Right ventricle myocardium superior (tissue), 1 donor: ENCODE measurements around the gene GABARAP. TPM values are rescaled to one million over a fixed set of nuclear protein-coding genes. Genes with fewer than 3 reads are reported as not detected.

Experiments used
- ATAC-seq: fragments of 200-7000 bp; cut with Tn5 transposase; one replicate; pipeline ENCODE4 v1.9.1; 2020; ENCODE audit warnings: mild to moderate bottlenecking; ENCODE audit not compliant: poor library complexity
- DNase-seq: peaks from one replicate; pipeline ENCODE4 v3.0.0-alpha.2; 2020
- intact Hi-C: fragments of 100-400 bp; cut with DNase I; formaldehyde crosslinking; loops from one replicate; pipeline ENCODE4 v1.11.2; 2022
- total RNA-seq: library from RNA; stranded (reverse); fragmentation: NEBNext Ultra II Directional; extraction: Animal tissue kit (Norgen Biotek cat#: 25700); gene quantifications from one replicate; pipeline ENCODE4 v1.2.1, GENCODE V29; 2021
- donor health status: DM: no; HTN: yes; CAD: no; lungs with severe emphysema.

The GABARAP gene
- total RNA-seq, 1 donor from 2014 or later: 432 TPM

DNA sequence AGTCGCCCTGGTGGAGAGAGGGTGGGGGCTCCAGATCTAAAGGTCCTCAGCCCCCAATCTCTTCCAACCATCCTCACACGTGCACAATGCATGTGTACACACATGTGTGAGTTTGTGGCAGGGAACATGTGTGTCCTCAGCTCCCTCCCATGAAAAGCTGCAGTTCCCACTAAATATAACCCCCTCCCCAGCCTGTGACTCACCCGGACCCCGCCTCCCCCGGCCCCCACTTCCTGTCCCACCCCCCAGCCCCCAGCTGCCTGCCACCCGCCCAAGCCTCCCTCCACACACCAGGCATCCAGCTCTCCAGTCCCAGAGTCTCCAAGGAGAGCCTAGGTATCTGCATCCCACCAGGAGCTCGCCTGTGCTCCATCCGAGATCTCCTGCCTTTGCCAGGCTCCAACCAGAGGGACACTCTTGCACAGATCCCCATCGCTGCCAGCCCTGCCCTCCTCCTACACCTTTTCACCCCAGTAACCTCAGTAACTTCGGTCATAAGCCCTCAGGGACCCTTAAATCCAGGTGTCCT is 26.5 kb downstream of the GABARAP start:
- intact Hi-C loops: no loop called here
- ATAC-seq (no peak), DNase-seq (no peak)

DNA sequence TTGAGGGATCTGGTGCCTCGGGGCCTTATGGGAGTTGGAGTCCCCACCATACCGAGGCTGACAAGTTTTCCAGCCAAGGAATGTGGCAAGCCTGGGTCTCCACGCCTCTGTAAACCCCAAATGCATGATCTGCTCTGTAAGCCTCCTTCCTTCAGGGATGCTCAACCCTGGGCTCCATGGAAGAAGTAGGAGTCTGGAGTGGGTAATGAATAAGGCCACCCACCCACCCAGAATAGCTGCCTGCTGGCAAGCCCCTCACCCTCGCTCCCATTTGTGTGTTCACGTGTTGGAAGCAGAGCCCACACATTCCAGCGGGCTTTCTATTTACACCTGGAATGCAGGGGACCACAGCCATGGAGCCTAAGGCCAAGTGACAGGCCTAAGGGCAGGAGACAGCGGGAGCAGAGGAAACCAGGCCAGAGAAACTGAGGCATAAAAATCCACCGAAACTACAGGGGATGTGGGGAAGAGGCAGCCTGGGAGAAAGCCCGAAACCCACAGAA is 27.1 kb downstream of the GABARAP start:
- DNase-seq: no peak
- intact Hi-C loops: no loop called here
- no peak for ATAC-seq

DNA sequence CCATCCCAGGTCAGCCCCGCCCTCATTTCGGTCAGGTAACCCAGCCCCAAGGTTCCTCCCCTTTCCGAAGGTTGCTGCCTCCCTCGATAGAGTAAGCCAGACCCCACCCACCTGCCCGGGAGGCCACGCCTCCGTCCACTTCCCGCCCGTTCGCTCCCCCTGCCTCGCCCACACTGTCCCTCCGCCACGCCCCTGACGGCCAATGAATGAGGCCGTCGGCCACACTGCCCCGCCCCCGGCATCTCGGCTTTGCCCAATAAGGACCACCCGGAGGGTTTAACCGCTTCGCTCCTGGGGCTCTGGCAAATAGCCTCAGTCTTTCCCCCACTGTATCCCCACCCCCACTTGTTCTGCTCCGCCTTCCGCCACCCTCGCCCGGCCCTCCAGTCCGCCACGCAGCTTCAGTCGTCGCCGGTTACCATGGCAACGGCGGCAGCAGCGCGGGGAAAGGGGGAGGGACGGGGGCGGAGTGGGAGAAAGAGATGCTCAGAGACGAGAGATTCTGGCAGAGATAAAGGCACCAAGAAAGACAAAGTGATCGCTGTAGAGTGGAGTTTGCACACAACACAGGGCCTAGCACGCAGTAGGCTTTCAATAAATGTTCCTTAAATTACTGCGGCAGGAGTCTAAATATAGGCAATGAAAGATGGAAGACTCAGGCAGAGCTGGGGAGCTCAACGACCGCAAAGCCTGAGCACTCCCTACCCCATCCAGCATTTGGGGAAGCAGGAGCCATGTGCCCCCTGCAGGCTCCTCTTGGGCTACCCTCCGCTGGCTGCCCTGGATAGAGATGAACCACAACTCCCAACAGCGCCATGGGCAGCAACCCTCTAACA is 27.7 kb downstream of the GABARAP start:
- ATAC-seq (peak; percentile 89), DNase-seq (peak; percentile 99)

DNA sequence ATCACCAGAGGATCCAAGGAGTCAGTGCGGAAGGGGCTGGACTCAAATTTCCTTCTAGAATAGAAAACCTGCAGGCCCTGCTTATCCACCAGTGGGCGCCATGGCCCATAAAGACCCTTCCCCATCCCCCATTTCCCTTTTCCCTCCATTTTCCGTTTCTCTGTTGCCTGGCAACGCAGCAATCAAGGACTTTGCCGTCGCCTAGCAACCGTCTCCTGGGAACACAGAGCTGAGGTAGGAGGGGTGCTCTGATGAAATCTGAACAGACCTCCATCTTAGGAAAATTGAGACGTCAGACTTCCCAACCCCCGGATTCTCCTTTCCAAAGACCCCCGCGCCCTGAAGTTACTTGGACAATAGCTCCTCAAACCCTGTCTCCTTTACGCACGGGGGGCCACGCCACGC is 28.4 kb downstream of the GABARAP start:
- DNase-seq (no peak), ATAC-seq (no peak)
- intact Hi-C loops: no loop called here

More for the DNA sequence above, 27.7 kb downstream of the GABARAP start:
- intact Hi-C loops: no loop called here

- DNase-seq (no peak), ATAC-seq (no peak)
- intact Hi-C loops: no loop called here
These were observed 30.6 kb downstream of the GABARAP start for GRCh38 chr17:7211491-7212273.

GRCh38 chr17:7208754-7209460 is 33.3 kb downstream of the GABARAP start:
- ATAC-seq (no peak), DNase-seq (no peak)
- intact Hi-C loops: no loop called here

- no peak for ATAC-seq
- intact Hi-C loops: no loop called here
- no peak for DNase-seq
These were observed 34.1 kb downstream of the GABARAP start for GRCh38 chr17:7208027-7208571.

DNA sequence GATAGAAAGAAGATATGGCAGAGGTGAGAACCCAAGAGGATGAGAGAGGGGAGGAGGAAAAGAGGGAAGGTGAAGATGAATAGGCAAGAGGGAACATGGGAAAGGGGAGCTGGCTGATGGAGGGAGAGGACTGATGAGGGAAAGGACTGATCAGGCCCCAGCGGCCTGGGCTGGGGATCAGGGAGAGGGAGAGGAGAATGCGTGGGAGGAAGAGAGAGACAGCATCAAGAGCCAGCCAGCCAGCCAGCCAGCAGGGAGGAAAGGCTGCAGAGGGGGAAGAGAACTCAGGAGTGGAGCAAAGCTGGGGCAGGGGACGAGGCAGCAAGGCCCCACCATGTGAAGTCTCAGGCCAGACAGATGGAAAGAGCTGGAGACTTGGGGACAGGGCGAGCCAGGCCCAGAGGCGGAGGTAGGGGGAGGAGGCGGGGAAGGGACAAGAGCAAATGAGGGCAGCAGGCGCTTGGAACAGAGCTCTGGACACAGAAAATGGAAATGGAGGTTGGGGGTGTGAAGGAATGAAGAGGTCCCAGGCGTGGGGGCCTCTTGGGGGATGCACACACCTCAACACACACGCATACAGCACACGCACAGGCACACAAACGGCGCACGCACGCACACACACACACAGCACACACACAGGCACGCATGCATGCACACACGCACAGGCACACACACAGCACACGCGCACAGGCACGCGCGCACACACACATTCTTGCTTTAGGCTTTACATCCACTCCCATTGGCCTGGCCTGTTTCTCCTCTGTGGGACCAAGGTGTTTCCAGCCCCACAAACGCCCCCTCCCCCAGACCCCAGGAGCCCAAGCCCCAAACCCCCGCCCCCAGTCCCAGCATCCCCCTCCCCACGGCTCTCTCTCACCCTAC is 34.9 kb downstream of the GABARAP start:
- intact Hi-C loops: no loop called here
- DNase-seq (no peak), ATAC-seq (no peak)

DNA sequence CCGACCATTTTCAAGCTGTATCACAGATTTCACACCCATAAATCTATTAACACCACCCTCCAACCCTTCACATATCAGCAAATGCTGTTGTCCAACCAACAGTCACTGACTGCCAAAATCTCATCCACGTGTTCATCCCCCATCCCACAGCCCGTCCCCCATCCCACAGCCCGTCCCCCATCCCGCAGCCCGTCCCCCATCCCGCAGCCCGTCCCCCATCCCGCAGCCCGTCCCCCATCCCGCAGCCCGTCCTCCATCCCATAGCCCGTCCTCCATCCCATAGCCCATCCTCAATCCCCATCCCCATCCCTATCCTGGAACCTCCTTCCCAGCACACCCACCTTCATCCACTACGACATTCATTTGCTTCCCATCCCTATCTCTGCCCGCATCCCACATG is 36.7 kb downstream of the GABARAP start:
- no peak for ATAC-seq
- intact Hi-C loops: no loop called here
- no peak for DNase-seq

DNA sequence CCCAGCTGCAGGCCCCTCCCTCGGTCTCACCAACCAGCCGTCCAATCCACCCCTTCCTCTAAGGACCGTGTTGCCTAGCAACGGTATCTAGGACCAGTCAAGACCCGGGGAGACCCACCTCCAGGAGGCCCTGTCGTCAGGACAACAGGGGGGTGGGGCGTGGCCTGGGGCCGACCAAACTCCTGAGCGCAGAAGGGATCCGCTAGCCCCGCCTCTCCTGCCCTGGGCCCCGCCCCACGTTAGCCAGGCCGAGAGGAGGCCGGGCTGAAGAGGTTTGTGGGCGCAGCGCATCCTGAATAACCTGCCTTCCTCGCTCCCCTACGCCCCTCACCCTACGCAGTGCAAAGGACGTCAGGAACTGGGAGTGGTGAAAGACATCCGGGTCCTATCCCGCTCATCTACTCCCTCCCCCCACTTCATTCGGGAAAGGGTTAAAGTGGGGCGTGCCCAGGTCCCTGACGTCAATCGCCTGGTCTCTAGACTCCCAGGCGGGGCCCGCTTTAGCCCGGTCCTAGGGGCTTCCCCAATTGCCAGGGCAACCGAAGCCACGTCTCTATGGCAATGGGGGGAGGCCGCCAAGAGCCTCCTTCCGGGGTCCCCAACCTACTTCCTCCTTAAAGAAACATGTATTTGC is 37.3 kb downstream of the GABARAP start:
- ATAC-seq (peak; percentile 90), DNase-seq (peak; percentile 93)

DNA sequence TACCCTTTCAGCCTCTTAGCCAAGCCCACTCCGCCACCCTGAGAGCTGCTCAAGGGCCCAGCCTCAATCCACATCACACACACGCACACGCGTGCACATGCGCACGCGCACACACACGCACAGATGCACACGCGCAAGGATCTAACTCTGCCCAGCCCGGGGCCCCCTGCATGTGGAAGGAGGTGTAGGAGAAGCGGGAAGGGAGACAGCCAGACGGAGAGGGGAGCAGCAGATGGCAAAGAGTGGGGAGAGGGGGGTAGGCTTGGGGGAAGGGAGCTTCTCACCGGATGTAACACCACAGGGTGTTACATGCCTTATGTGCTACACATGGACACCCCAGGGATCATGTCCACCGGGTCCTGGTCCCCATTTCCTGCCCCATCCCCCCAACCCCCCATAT is 37.9 kb downstream of the GABARAP start:
- intact Hi-C loops: no loop called here
- ATAC-seq (peak; percentile 5), DNase-seq (no peak)

More for the DNA sequence above, 37.3 kb downstream of the GABARAP start:
- intact Hi-C loops: no loop called here

DNA sequence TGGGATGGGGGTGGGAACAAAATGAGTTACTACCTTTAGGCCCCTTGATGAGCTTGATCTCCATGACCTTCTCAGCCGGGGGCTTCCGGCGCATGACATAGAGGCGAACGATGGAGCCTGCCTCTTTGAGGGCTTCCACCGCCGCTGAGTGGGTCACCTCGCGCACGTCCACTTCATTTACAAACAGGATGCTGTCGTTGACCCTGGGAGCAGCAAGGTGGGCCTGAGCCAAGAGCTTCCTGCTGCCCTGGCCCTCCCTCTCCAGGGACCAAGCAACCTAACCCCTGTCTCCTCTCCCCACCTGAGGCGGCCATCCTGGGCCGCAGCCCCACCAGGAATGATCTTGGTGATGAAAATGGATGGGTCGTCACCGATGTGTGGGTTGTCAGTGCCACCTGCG is 38.9 kb downstream of the GABARAP start:
- intact Hi-C loops: no loop called here
- ATAC-seq (no peak), DNase-seq (no peak)

DNA sequence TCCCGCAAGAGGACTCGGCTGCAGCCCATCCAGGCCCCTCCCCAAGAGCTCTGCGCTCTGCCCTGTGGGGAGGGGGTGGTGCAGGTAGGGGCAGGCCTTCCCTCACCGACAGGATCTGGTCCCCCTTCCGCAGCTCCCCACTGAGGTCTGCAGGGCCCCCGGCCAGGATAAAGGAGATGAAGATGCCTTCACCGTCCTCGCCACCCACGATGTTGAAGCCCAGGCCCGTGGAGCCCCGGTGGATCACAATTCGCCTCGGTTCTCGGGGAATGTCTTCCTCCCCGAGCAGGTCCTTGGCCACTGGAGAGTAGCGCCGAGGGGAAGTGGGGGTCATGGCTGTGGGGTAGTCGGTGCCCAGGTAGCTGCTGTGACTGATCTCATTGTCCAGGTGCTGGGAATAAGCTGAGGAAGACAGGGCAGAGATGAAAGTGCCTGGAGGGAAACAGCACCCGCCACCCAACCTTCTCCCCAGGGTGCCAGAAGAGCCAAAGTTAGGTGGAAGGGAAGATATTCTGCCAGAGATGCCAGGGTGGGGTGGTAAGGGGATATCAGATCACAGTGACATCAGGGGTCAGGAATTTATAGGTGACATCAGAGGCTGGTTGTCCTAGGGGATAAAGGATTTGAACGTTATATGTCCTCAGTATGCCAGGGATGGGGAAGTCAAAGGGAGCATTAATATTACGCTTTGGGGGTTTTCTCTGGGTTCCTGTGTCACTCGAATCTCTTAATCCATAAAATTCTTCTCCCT is 45.4 kb downstream of the GABARAP start:
- intact Hi-C loops: no loop called here
- no peak for ATAC-seq
- DNase-seq: no peak

- ATAC-seq (no peak), DNase-seq (peak; percentile 26)
- intact Hi-C loops: no loop called here
These were observed 46.3 kb downstream of the GABARAP start for GRCh38 chr17:7195971-7196370.

DNA sequence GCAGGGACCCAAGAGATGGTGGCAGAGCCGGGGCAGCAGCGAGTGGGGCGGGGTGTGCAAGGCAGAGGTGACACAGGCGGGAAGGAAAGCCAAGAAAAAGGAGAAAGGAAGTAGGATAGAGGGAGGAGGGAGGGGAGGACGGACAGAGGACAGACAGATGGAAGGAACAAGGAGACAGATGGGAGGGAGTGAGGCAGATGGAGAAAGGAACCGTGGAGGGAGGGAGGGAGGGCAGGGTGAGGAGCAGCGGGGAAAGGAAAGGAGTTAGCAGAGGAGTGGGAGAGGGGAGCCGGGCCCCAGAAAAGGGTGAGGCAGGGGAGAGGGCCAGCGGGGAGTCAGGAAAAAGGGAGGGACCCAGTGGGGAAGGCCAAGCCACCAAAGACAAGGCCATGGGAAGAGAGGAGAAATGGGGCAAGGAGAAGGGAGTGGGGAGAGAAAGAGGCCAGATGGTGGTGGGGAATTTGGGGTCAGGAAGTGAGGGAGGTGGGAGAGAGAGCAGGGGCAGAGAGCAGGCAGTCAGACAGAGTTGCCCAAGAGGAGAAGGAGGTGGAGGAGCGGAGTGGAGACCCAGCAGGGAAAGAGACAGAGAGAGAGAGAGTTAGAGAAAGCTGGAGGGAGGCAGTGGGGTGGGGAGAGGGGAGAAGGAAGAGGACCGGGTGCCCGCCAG is 49.8 kb downstream of the GABARAP start:
- ATAC-seq: peak; percentile 7
- DNase-seq: peak; percentile 3
- intact Hi-C loops: no loop called here
